Ishikawa (cell line): ENCODE results near the gene SHISA5.

Experiments used
- CEBPB ChIP-seq: IDR thresholded peaks from 2 replicates; pipeline ENCODE4 v1.6.1; 2012
- CREB1 ChIP-seq: IDR thresholded peaks from 2 replicates; pipeline ENCODE4 v1.6.1; 2012; ENCODE audit warnings: low read depth
- EGR1 ChIP-seq: IDR thresholded peaks from 2 replicates; pipeline ENCODE4 v1.6.1; 2012
- EP300 ChIP-seq: IDR thresholded peaks from 2 replicates; pipeline ENCODE4 v1.6.1; 2012; ENCODE audit warnings: borderline replicate concordance
- FOXM1 ChIP-seq: IDR thresholded peaks from 2 replicates; pipeline ENCODE4 v1.6.1; 2012; ENCODE audit warnings: low read depth, borderline replicate concordance
- NFIC ChIP-seq: IDR thresholded peaks from 2 replicates; pipeline ENCODE4 v1.6.1; 2012
- RAD21 ChIP-seq: IDR thresholded peaks from 2 replicates; pipeline ENCODE4 v1.6.1; 2012; ENCODE audit warnings: low read depth
- TAF1 ChIP-seq: IDR thresholded peaks from 2 replicates; pipeline ENCODE4 v1.6.1; 2012; ENCODE audit warnings: low read depth, mild to moderate bottlenecking
- TCF12 ChIP-seq: IDR thresholded peaks from 2 replicates; pipeline ENCODE4 v1.6.1; 2012; ENCODE audit warnings: low read depth
- TEAD4 ChIP-seq: IDR thresholded peaks from 2 replicates; pipeline ENCODE4 v1.6.1; 2012
- YY1 ChIP-seq: IDR thresholded peaks from 2 replicates; pipeline ENCODE4 v1.6.1; 2012; ENCODE audit warnings: low read depth
- ZBTB7A ChIP-seq: IDR thresholded peaks from 2 replicates; pipeline ENCODE4 v1.6.1; 2012; ENCODE audit warnings: low read depth
- TF ChIP-seq, protein P1 (sequence below): IDR thresholded peaks from 2 replicates; pipeline ENCODE4 v1.6.1; 2012; ENCODE audit warnings: low read depth, mild to moderate bottlenecking
- TF ChIP-seq, protein P2 (sequence below): IDR thresholded peaks from 2 replicates; pipeline ENCODE4 v1.6.1; 2012
- TF ChIP-seq, protein P3 (sequence below): IDR thresholded peaks from 2 replicates; pipeline ENCODE4 v1.6.1; 2012

The SHISA5 gene

DNA sequence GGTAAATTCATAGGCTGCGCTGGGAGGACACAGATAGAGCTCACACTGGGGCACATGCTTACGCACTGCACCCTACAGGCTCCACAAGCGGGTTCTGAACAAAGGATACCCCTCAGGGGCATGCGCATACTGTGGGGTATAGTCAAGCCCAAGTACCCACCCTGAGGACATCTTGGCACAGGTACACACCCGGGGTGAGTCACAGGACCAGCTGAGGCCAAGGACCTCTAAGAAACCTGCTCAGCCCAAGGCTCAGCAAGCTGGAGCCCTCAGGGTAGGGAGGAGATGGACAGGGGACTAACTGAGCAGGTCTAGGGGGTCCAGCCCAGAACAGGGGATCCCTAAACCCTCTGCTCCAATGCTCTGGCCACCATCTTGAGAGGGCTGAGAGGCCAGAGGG, 3.3 kb downstream of the SHISA5 start:
- TF ChIP-seq ZBTB7A (no peak), YY1 (no peak), TEAD4 (no peak), FOXM1 (no peak), TAF1 (no peak), EP300 (no peak)
- TF ChIP-seq, protein P1, sequence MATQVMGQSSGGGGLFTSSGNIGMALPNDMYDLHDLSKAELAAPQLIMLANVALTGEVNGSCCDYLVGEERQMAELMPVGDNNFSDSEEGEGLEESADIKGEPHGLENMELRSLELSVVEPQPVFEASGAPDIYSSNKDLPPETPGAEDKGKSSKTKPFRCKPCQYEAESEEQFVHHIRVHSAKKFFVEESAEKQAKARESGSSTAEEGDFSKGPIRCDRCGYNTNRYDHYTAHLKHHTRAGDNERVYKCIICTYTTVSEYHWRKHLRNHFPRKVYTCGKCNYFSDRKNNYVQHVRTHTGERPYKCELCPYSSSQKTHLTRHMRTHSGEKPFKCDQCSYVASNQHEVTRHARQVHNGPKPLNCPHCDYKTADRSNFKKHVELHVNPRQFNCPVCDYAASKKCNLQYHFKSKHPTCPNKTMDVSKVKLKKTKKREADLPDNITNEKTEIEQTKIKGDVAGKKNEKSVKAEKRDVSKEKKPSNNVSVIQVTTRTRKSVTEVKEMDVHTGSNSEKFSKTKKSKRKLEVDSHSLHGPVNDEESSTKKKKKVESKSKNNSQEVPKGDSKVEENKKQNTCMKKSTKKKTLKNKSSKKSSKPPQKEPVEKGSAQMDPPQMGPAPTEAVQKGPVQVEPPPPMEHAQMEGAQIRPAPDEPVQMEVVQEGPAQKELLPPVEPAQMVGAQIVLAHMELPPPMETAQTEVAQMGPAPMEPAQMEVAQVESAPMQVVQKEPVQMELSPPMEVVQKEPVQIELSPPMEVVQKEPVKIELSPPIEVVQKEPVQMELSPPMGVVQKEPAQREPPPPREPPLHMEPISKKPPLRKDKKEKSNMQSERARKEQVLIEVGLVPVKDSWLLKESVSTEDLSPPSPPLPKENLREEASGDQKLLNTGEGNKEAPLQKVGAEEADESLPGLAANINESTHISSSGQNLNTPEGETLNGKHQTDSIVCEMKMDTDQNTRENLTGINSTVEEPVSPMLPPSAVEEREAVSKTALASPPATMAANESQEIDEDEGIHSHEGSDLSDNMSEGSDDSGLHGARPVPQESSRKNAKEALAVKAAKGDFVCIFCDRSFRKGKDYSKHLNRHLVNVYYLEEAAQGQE = no peak

DNA sequence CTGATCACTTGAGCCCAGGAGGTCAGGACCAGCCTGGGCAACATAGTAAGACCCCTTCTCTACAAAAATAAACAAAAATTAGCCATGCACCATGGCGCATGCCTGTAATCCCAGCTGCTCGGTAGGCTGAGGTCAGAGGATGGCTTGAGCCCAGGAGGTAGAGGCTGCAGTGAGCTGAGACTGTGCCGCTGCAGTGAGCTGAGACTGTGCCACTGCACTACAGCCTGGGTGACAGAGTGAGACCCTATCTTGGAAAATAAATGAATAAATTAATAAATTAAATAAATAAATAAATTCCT, 10.8 kb downstream of the SHISA5 start:
- TF ChIP-seq YY1 (no peak), ZBTB7A (no peak), CREB1 (no peak), TEAD4 (no peak), TAF1 (no peak), FOXM1 (no peak), RAD21 (no peak), EP300 (no peak), EGR1 (no peak), NFIC (no peak), TCF12 (no peak), CEBPB (no peak)
- TF ChIP-seq, protein P2, sequence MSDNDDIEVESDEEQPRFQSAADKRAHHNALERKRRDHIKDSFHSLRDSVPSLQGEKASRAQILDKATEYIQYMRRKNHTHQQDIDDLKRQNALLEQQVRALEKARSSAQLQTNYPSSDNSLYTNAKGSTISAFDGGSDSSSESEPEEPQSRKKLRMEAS = no peak
- TF ChIP-seq, protein P1 = no peak
- TF ChIP-seq, protein P3, sequence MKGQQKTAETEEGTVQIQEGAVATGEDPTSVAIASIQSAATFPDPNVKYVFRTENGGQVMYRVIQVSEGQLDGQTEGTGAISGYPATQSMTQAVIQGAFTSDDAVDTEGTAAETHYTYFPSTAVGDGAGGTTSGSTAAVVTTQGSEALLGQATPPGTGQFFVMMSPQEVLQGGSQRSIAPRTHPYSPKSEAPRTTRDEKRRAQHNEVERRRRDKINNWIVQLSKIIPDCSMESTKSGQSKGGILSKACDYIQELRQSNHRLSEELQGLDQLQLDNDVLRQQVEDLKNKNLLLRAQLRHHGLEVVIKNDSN = no peak

DNA sequence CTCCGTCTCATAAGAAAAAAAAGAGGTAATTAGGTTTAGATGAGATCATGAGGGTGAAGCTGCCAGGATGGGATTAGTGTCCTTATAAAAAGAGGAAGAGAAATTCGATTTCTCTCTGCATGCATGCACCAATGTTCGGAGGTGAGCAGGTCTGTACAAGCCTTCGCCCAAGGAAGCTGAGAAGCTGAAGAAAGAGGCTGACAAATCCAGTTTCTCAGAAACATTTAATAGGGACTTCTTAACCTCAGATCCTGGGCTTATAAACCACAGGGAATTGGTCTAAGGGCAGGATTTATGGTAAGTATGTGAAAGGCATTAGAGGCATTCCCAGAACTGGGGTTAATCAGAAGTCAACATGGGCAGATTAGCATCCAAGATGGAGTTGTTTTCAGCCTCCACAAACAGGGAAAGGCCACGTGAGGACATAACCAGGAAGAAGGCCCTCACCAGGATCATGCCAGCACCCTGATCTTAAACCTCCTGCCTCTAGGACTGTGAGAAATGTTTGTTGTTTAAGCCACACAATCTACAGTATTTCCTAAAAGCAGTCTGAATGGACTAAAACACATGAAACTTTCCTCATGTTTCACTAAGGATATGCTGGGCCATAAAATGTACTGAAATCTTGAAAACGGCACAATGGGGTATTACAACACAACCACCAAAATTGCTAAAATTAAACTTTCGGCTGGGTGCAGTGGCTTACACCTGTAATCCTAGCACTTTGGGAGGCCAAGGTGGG, 11.3 kb downstream of the SHISA5 start:
- TF ChIP-seq, protein P3 = no peak
- TF ChIP-seq ZBTB7A (no peak), CEBPB (no peak), EP300 (no peak), EGR1 (no peak), TAF1 (no peak), CREB1 (no peak), FOXM1 (no peak), TCF12 (no peak)
- TF ChIP-seq, protein P2 = no peak
- TF ChIP-seq, protein P1 = no peak

DNA sequence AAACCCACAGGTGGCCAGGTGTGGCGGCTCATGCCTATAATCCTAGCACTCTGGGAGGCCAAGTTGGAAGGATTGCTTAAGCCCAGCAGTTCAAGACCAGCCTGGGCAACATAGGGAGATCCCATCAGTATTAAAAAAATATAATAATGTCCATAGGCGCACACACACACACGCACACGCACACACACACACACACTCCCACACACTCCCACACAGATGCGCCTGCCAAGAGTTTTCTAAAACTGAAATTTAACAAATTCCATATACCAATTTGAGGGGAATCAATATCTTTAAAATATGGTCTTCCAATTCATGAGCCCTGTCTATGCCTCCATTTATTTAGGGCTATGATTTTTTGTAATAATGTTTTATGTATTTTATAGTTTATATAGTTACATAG, 17.0 kb downstream of the SHISA5 start:
- TF ChIP-seq TEAD4 = no peak
- no peak for TF ChIP-seq TAF1
- TF ChIP-seq, protein P3 = no peak
- TF ChIP-seq CREB1 = no peak
- TF ChIP-seq YY1 = no peak
- TF ChIP-seq, protein P1 = no peak
- no peak for TF ChIP-seq CEBPB
- TF ChIP-seq EGR1 = no peak
- TF ChIP-seq ZBTB7A = no peak
- TF ChIP-seq FOXM1 = no peak
- TF ChIP-seq NFIC = no peak
- TF ChIP-seq EP300 = no peak
- no peak for TF ChIP-seq RAD21
- no peak for TF ChIP-seq TCF12
- TF ChIP-seq, protein P2 = no peak
